GM21723 (cell line): ENCODE data around the gene HEPHL1.
"Not testable (repeated sequence)": the region's sequence is repeated elsewhere in the genome, so short reads cannot be mapped to it uniquely, and the experiment has no call there.

ENCODE experiments used
- ATAC-seq: cut with Tn5 transposase; IDR thresholded peaks from one replicate; pipeline ENCODE4 v1.9.1; 2021; ENCODE audit warnings: mild to moderate bottlenecking, moderate library complexity; ENCODE audit not compliant: unreplicated experiment

Gene HEPHL1

DNA sequence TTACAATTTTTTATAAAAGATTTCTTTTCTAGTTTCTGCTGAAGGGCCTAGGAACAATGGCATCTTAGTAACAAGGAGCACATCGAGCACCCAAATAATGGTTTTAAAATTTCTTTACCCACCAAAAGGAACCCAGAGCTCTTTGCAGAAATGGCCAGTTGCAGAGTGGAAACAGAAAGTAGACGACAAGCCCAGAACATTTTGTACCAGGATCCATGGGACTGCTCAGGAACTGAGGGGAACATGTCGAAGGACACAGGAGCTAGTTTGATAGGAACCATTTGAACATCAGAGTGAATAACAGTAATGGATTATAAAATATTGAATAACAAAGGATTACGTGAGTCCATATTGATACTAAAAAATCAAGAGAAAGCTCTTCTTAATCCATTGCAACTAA is 124.8 kb downstream of the HEPHL1 start:
- ATAC-seq = no peak

DNA sequence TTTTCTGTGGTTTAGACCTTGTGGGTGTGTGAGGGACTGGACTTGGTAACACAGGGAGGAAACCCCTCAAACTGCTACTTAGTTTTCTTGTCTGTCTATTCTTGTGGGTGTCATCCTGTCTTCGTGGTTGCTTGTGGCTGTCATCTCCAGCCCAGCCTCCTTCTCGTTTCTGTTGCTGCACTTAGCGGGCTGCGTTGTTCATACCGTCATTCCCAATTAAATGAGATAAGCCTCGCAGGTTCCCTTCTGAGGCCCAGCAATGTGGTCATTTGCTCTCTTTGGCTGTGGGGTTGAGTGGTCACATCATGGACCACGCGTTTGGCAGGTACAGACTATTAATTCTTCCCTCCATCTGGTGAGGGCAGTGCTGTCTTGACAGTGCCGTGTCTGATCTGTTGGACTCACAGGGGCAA is 126.3 kb downstream of the HEPHL1 start:
- peak; percentile 41 for ATAC-seq

DNA sequence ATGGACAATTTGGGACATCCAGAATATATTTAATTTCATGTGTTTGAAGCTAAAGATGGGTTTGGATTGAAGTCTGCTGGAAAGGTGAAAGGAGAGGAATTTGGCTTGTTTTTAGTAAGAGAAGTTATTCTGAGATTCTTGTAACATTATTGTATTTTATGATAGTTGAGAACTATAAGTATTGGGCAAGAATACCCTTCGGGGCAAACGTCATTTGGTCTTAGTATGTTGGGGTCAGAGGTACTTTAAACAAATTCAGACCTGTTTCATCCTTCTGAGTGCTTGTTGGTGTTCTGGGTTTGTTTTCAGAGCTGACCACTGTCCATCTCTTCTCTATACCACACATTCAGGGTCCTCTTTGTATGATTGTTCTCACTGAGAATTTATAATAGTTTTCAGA is 127.0 kb downstream of the HEPHL1 start:
- no peak for ATAC-seq

DNA sequence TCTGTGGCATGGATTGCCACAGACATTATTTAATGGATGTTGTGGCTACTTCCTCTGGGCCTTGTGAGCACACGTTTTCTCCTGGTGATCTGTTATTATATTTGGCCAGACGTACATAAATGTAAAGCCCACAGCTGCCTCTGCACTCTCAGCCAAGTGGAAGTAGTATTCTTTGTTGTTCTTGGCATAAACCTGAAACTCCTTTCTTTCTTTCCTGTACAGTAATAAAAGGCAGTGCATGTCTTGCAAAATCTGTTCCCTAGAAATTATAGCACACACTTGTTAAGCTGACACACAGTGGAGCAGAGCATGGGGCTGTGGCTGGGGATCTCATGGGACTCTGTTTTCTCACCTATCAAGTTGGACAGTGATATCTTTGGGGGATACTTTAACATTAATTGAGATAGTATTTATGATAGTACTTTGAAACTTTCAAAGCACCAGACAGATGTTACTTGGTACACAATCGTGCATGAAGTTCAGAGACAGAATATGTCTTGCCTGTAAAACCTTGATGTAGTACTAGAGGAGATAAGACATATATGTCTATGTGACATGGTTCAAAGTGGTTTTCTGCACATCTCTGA is 128.4 kb downstream of the HEPHL1 start:
- ATAC-seq = no peak

- no peak for ATAC-seq
These were observed 128.9 kb downstream of the HEPHL1 start for GRCh38 chr11:94150056-94150455.

- ATAC-seq = no peak
These were observed 129.8 kb downstream of the HEPHL1 start for GRCh38 chr11:94150704-94151685.

DNA sequence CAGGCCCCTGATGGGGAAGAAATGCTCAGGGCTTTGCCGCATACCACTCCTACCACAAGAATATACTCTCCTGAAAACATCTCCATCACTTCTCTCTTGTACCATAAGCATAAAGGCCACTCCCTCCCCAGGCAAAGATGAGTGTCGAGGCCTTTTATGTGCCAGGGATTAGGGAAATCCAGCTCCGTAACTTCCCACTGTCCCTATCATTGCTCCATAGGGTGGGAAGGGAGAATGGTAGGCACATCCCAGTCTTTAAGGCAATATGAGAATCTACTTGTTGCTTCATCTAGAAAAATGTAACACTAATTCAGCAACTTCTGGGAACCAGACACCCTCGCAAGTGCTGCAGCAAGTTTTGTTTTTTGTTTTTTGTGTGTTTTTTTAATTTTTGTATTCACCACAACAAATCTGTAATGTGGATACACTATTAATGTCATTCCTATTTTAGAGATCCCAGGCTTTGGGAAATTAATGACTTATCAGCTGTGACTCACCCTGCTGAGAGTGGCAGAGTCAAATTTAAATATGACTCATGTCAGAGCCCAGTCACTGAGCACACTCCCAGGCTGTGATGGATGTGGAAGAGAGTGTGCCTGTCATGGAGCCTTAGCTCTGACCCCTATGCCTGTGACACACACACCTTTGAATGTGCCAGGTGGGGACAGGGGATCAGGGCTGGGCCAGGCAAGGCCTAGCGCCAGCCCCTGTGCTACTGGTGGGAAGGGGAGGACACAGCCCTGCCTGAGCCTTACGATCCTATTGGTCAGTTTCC is 130.9 kb downstream of the HEPHL1 start:
- ATAC-seq = no peak

DNA sequence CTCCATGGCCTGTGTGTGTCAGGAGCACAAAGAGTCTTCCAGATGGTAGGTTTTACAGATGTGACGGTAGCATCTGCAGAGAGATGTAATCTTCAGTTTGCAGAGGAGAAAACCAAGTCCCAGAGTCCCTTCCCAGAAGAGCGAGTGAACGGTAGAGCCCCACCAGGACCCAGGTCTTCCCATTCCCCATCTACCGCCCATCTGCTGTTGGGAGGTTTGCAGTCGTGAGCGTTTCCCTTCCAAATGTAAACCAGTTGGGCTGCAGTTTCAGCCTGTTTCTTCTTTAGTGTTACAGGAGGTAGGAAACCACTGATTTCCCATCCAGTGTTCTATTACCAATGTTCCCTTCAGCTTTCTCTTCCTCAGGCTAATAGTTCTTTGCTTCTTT is 131.5 kb downstream of the HEPHL1 start:
- no peak for ATAC-seq

- no peak for ATAC-seq
These were observed 132.2 kb downstream of the HEPHL1 start for GRCh38 chr11:94153320-94153719.

- ATAC-seq = no peak
These were observed 133.1 kb downstream of the HEPHL1 start for GRCh38 chr11:94154095-94154856.

DNA sequence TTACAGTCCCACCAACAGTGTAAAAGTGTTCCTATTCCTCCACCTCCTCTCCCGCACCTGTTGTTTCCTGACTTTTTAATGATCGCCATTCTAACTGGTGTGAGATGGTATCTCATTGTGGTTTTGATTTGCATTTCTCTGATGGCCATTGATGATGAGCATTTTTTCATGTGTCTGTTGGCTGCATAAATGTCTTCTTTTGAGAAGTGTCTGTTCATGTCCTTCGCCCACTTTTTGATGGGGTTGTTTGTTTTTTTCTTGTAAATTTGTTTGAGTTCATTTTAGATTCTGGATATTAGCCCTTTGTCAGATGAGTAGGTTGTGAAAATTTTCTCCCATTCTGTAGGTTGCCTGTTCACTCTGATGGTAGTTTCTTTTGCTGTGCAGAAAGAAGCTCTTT is 136.2 kb downstream of the HEPHL1 start:
- not testable (repeated sequence) for ATAC-seq
